WI38 (cell line): ENCODE measurements around the gene COX5A.
A peak's percentile ranks its signal among the peaks of the same experiment; 100 is the strongest.
"Not testable (repeated sequence)": the region's sequence is repeated elsewhere in the genome, so short reads cannot be mapped to it uniquely, and the experiment has no call there.

Source experiments
- H3K4me3 ChIP-seq: 2 replicates; pipeline ENCODE4 v1.5.1; 2011; ENCODE audit warnings: low read depth, mild to moderate bottlenecking, control low read depth, low read length
- CTCF ChIP-seq: IDR thresholded peaks from 2 replicates; pipeline ENCODE4 v1.5.1; 2012; ENCODE audit warnings: low read depth, mild to moderate bottlenecking, control low read depth, low read length

The COX5A gene

DNA sequence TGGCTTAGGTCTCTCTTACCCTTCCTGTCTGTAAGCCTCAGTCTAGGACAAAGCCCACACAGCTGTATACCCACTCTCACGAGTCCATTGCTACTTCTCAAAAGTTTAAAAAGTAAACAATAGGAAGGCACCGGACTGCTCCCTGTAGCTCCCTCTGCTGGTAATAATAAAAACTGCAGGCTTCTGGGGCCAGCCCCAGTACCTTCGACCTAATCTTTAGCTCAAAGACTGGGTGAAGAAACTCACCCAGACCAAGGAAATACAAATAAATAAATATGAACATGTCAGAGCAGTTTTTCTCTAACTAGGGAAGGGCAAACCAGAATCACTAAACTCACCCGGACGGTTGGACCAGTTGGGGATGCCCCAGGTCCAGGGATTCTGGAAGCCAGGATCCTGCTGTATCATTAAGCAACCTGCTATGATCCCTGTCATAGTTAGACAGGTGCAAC, 36.2 kb downstream of the COX5A start:
- H3K4me3 ChIP-seq, result no peak overlapping the region
- peak; percentile 85 for TF ChIP-seq CTCF

GRCh38 chr15:74897300-74897701, 40.6 kb downstream of the COX5A start:
- H3K4me3 ChIP-seq, result no peak overlapping the region
- TF ChIP-seq CTCF, result no peak

GRCh38 chr15:74896316-74896715, 41.6 kb downstream of the COX5A start:
- no peak for TF ChIP-seq CTCF
- no peak overlapping the region for H3K4me3 ChIP-seq

DNA sequence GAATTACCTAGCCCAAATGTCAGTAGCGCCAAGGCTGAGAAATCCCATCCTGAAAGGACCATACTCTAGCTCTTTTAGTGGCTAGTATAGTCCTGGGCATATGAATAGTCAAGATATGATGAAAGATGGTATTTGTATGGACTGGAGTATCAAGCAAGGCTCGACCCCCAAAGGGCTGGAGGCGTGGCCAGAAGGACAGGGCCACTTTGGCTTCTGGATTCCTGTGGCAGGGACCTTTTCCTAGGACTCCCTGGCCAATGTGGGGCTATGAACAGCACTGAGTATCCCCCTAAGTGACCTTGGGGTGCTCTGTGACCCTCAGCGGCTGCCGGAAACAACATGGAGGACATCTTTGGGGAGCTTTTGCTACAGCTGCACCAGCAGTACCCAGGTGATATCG, 42.0 kb downstream of the COX5A start:
- H3K4me3 ChIP-seq, result no peak overlapping the region
- TF ChIP-seq CTCF, result no peak

DNA sequence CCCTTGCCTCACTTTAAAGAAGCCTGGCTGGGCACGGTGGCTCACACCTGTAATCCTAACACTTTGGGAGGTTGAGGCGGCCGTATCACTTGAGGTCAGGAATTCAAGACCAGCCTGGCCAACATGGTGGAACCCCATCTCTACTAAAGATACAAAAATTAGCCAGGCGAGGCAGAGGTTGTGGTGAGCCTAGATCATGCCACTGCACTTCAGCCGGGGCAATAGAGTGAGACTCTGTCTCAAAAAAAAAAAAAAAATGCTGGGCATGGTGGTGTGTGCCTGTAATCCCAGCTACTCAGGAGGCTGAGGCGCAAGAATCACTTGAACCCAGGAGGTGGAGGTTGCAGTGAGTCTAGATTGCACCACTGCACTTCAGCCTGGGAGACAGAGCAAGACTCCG, 43.5 kb downstream of the COX5A start:
- H3K4me3 ChIP-seq, result not testable (repeated sequence)

DNA sequence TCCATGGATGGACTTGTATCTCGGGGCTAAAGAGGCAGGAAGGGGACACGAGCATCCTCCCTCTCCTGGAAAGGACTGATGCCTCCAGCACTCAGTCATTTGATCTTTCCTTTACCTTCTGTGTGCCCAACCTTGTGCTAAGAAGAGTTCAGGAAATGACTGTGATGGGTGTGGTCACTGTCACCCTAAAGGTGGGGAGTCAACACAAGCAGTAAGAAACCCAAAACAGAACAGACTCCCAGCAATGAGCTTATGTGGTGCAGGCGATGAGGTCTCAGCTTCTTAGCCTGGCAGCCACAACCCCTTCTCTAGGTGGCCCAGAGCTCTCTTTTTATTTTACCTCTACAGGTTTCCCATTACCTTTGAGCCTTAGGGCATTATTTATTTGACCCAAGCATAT, 44.2 kb downstream of the COX5A start:
- TF ChIP-seq CTCF, result no peak

GRCh38 chr15:74892931-74893330, 44.9 kb downstream of the COX5A start:
- TF ChIP-seq CTCF, result no peak
- H3K4me3 ChIP-seq, result no peak overlapping the region

More for the DNA sequence above, 44.2 kb downstream of the COX5A start:
- no peak overlapping the region for H3K4me3 ChIP-seq

DNA sequence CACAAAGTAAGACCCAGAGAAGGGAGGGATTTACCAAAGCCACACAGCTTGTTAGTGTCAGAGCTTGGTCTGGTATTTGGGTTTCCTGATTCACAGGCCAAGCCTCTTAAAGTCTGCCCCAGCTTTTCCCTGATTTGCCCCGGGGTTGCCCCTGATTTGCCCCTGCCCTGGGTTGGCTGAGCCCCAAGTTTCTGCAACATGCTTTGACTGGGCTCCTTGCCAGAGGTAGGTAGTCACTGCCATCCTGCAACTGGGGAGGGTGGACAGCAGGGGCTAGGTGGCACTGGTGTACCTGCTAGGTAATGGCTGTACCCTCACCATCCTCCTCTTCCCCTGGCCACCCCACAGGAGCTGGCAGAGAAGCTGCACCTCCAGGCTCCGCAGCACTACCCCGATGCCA, 45.6 kb downstream of the COX5A start:
- no peak overlapping the region for H3K4me3 ChIP-seq
- TF ChIP-seq CTCF, result no peak
